HCT116 (cell line): Measurements from ENCODE around the gene CKS2. TPM values are rescaled to one million over a fixed set of nuclear protein-coding genes. Genes with fewer than 3 reads are reported as not detected.

ENCODE experiments used
- ATAC-seq: fragments of 200-7000 bp; cut with Tn5 transposase; 2 replicates; pipeline ENCODE4 v1.9.1; 2020; ENCODE audit warnings: mild to moderate bottlenecking, moderate library complexity
- BruUV-seq: library from RNA; stranded (reverse); fragments of 400-500 nt; replicated peaks from 2 replicates; lab custom pipeline; 2021; lab: Mats Ljungman, UMichigan
- CTCF ChIA-PET: fragments of 300-600 bp; sonication (Branson Sonifier 250); formaldehyde crosslinking; loops from one replicate; lab custom pipeline; 2021; ENCODE audit warnings: antibody characterized with exemption; lab: Charles Lee
- POLR2A ChIA-PET: fragments of 300-600, 350-600 bp; sonication (Branson Sonifier 250); formaldehyde crosslinking; loops from one replicate; lab custom pipeline; 2021; ENCODE audit warnings: antibody characterized with exemption; lab: Charles Lee
- RAD21 ChIA-PET, 2 experiments: fragments of 300-600 bp; sonication (Branson Sonifier 250); formaldehyde crosslinking; loops; one replicate each; lab custom pipeline; 2023; ENCODE audit warnings: low total read pairs in 2 of 2; ENCODE audit not compliant: uncharacterized antibody in 2 of 2, unreplicated experiment in 2 of 2, low non-redundant PET in 1 of 2; lab: Charles Lee
- DNase-seq: peaks from one replicate; pipeline ENCODE4 v3.0.0-alpha.2; 2010; ENCODE audit warnings: low read depth, low spot score
- H2AFZ ChIP-seq: fragments of 200-600 bp; shearing (Covaris generic), sonication (generic); 2 replicates; pipeline ENCODE4 v1.6.1; 2017; ENCODE audit warnings: low read depth, mixed run types, mixed read lengths, antibody characterized with exemption, low read length; ENCODE audit not compliant: poor library complexity, severe bottlenecking
- H3K27ac ChIP-seq: 2 replicates; pipeline ENCODE4 v1.5.1; 2012; ENCODE audit warnings: low read depth, low read length
- H3K27me3 ChIP-seq: fragments of 200-600 bp; sonication (generic); 2 replicates; pipeline ENCODE4 v1.6.1; 2016; ENCODE audit warnings: mixed run types, low read length, mixed read lengths; ENCODE audit not compliant: insufficient read depth
- H3K36me3 ChIP-seq, 2 experiments: fragments of 200-500 bp in 1 of 2; fragments of 200-600 bp in 1 of 2; sonication (Bioruptor generic) in 1 of 2; sonication (generic) in 1 of 2; 2 replicates each; pipeline versions ENCODE4 v1.5.1 to v1.6.1; 2014 to 2016; ENCODE audit warnings: low read length in 2 of 2, inconsistent platforms in 1 of 2, mixed read lengths in 1 of 2, mixed run types in 1 of 2; ENCODE audit not compliant: insufficient read depth in 2 of 2, control insufficient read depth in 1 of 2
- H3K4me1 ChIP-seq, 2 experiments: fragments of 200-600 bp in 1 of 2; sonication (generic) in 1 of 2; 2 replicates each; pipeline versions ENCODE4 v1.5.1 to v1.6.1; 2012 to 2017; ENCODE audit warnings: low read length in 2 of 2, inconsistent platforms in 1 of 2, mild to moderate bottlenecking in 1 of 2, mixed read lengths in 1 of 2, mixed run types in 1 of 2, moderate library complexity in 1 of 2; ENCODE audit not compliant: insufficient read depth in 2 of 2, control insufficient read depth in 1 of 2
- H3K4me2 ChIP-seq: fragments of 200-600 bp; sonication (generic); 2 replicates; pipeline ENCODE4 v1.6.1; 2017; ENCODE audit warnings: mixed run types, low read length, mixed read lengths
- H3K4me3 ChIP-seq, 2 experiments: fragments of 200-600 bp in 1 of 2; sonication (generic) in 1 of 2; replicated peaks in 1 of 2; 2 replicates each; pipeline ENCODE4 v1.5.1; 2011 to 2016; ENCODE audit warnings: low read length in 2 of 2, control low read depth in 1 of 2, low read depth in 1 of 2, mild to moderate bottlenecking in 1 of 2, mixed read lengths in 1 of 2, mixed run types in 1 of 2
- H3K79me2 ChIP-seq: fragments of 200-600 bp; sonication (generic); 2 replicates; pipeline ENCODE4 v1.6.1; 2017; ENCODE audit warnings: mild to moderate bottlenecking, mixed run types, low read length, moderate library complexity, mixed read lengths; ENCODE audit not compliant: insufficient read depth
- H3K9ac ChIP-seq: fragments of 200-600 bp; sonication (generic); 2 replicates; pipeline ENCODE4 v1.6.1; 2016; ENCODE audit warnings: low read length, mixed read lengths
- H3K9me2 ChIP-seq: fragments of 200-600 bp; sonication (generic), shearing (Covaris generic); 2 replicates; pipeline ENCODE4 v1.6.1; 2017; ENCODE audit warnings: mixed run types, mild to moderate bottlenecking, moderate library complexity; ENCODE audit not compliant: insufficient read depth
- H3K9me3 ChIP-seq, 2 experiments: fragments of 200-500 bp in 1 of 2; fragments of 200-600 bp in 1 of 2; sonication (Bioruptor generic) in 1 of 2; sonication (generic) in 1 of 2; 2 replicates each; pipeline ENCODE4 v1.6.1; 2014 to 2017; ENCODE audit warnings: low read length in 2 of 2, mixed read lengths in 2 of 2, inconsistent platforms in 1 of 2, low read depth in 1 of 2, mild to moderate bottlenecking in 1 of 2, mixed run types in 1 of 2, moderate library complexity in 1 of 2; ENCODE audit not compliant: control insufficient read depth in 1 of 2, insufficient read depth in 1 of 2
- H4K20me1 ChIP-seq: fragments of 200-600 bp; sonication (generic), shearing (Covaris generic); 2 replicates; pipeline ENCODE4 v1.6.1; 2017; ENCODE audit warnings: mixed run types, mild to moderate bottlenecking, moderate library complexity; ENCODE audit not compliant: insufficient read depth
- CEBPB ChIP-seq: IDR thresholded peaks from 2 replicates; pipeline ENCODE4 v1.6.1; 2012; ENCODE audit warnings: low read depth
- CTCF ChIP-seq, 3 experiments: fragments of 200-600 bp in 1 of 3; sonication (generic) in 1 of 3; IDR thresholded peaks in 2 of 3; conservative IDR thresholded peaks in 1 of 3; 2 replicates each; pipeline ENCODE4 v1.5.1; 2012 to 2017; ENCODE audit warnings: low read depth in 2 of 3, low read length in 2 of 3, antibody characterized with exemption in 1 of 3, borderline replicate concordance in 1 of 3, control low read depth in 1 of 3, mild to moderate bottlenecking in 1 of 3, mixed read lengths in 1 of 3, mixed run types in 1 of 3, moderate library complexity in 1 of 3; ENCODE audit not compliant: insufficient read depth in 1 of 3
- EZH2 ChIP-seq: fragments of 200-600 bp; sonication (generic); IDR thresholded peaks from 2 replicates; pipeline ENCODE4 v1.6.1; 2017; ENCODE audit warnings: antibody characterized with exemption, mixed run types
- JUND ChIP-seq: IDR thresholded peaks from 2 replicates; pipeline ENCODE4 v1.6.1; 2012
- POLR2A ChIP-seq: IDR thresholded peaks from 2 replicates; pipeline ENCODE4 v1.7.0; 2011; ENCODE audit warnings: borderline replicate concordance; ENCODE audit not compliant: insufficient read depth, insufficient read length; ENCODE audit errors: extremely low read depth
- SP1 ChIP-seq: IDR thresholded peaks from 2 replicates; pipeline ENCODE4 v1.6.1; 2012; ENCODE audit warnings: low read depth
- SRF ChIP-seq: IDR thresholded peaks from 2 replicates; pipeline ENCODE4 v1.6.1; 2012; ENCODE audit warnings: low read depth
- TCF7L2 ChIP-seq: IDR thresholded peaks from 2 replicates; pipeline ENCODE4 v1.7.0; 2011; ENCODE audit warnings: borderline replicate concordance, inconsistent platforms; ENCODE audit not compliant: insufficient read depth, insufficient read length; ENCODE audit errors: extremely low read depth
- ZNF274 ChIP-seq: fragments of 200-500 bp; sonication (Bioruptor generic); IDR thresholded peaks from 2 replicates; pipeline ENCODE4 v1.6.1; 2014; ENCODE audit warnings: mild to moderate bottlenecking, low read depth, low read length, inconsistent platforms
- intact Hi-C: fragments of 100-400 bp; cut with micrococcal nuclease; formaldehyde crosslinking; loops from 2 replicates; pipeline ENCODE4 v1.10.0; 2022
- total RNA-seq: library from RNA; stranded (reverse); gene quantifications from one replicate; pipeline ENCODE4 v1.2.1, GENCODE V29; 2021; ENCODE audit not compliant: unreplicated experiment
- TF ChIP-seq, protein P1 (sequence below): IDR thresholded peaks from 2 replicates; pipeline ENCODE4 v1.6.1; 2011; ENCODE audit warnings: mild to moderate bottlenecking, low read length, moderate library complexity; ENCODE audit not compliant: insufficient replicate concordance; ENCODE audit errors: extremely low read depth

The CKS2 gene
- total RNA-seq, 1 experiment from 2014 or later: 242 TPM

GRCh38 chr9:89351584-89352300, 40.7 kb downstream of the CKS2 start:
- TF ChIP-seq SP1: no peak
- TF ChIP-seq CEBPB: no peak
- TF ChIP-seq CTCF (IDR thresholded peaks at IDR 0.05 in 2 of 3, conservative IDR thresholded peaks at IDR 0.05 in 1 of 3; ENCODE audit: borderline replicate concordance in 1 of 3, insufficient read depth in 1 of 3, low read depth in 2 of 3, low read length in 2 of 3): no peak
- no peak for TF ChIP-seq POLR2A
- no peak for TF ChIP-seq EZH2
- no peak for TF ChIP-seq SRF
- no peak for TF ChIP-seq ZNF274
- no peak for TF ChIP-seq JUND
- TF ChIP-seq, protein P1, sequence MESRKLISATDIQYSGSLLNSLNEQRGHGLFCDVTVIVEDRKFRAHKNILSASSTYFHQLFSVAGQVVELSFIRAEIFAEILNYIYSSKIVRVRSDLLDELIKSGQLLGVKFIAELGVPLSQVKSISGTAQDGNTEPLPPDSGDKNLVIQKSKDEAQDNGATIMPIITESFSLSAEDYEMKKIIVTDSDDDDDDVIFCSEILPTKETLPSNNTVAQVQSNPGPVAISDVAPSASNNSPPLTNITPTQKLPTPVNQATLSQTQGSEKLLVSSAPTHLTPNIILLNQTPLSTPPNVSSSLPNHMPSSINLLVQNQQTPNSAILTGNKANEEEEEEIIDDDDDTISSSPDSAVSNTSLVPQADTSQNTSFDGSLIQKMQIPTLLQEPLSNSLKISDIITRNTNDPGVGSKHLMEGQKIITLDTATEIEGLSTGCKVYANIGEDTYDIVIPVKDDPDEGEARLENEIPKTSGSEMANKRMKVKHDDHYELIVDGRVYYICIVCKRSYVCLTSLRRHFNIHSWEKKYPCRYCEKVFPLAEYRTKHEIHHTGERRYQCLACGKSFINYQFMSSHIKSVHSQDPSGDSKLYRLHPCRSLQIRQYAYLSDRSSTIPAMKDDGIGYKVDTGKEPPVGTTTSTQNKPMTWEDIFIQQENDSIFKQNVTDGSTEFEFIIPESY: no peak
- TF ChIP-seq TCF7L2: no peak
- TF ChIP-seq, all 23 proteins: peak for 0
- H3K36me3 ChIP-seq: peaks cover 28 to 40% of the 10 kb centered on the region in 2 experiments
- no peak overlapping the region for H3K27ac ChIP-seq
- H2AFZ ChIP-seq: no peak overlapping the region
- no peaks in the 10 kb centered on the region for H4K20me1 ChIP-seq
- no peaks in the 10 kb centered on the region for H3K4me1 ChIP-seq
- no peaks in the 10 kb centered on the region for H3K27me3 ChIP-seq
- H3K79me2 ChIP-seq: no peaks in the 10 kb centered on the region
- BruUV-seq: no TSS peak
- DNase-seq: no peak
- intact Hi-C loops: no loop called here
- H3K4me3 ChIP-seq: no peak overlapping the region
- H3K4me2 ChIP-seq: no peak overlapping the region
- H3K9ac ChIP-seq: no peak overlapping the region
- no peak for ATAC-seq
- H3K9me2 ChIP-seq: no peaks in the 10 kb centered on the region
- POLR2A ChIA-PET: no interaction called here
- CTCF ChIA-PET: no interaction called here
- RAD21 ChIA-PET: no interaction called here
- no peaks in the 10 kb centered on the region for H3K9me3 ChIP-seq
